Heart left ventricle (tissue), 16 donors: Measurements from ENCODE around the gene NFIB. TPM values are rescaled to one million over a fixed set of nuclear protein-coding genes. Genes with fewer than 3 reads are reported as not detected.

Experiments used
- ATAC-seq, 4 donors: fragments of 200-7000 bp; cut with Tn5 transposase; one replicate each; pipeline ENCODE4 v1.9.1; 2020 to 2022; ENCODE audit warnings: moderate library complexity in 4 of 4, mild to moderate bottlenecking in 3 of 4, moderate number of reproducible peaks in 1 of 4
- DNase-seq, 5 donors: peaks; one replicate each; pipeline ENCODE4 v3.0.0-alpha.2; 2020
- H3K27ac ChIP-seq, 12 donors: fragments of 200-600 bp; sonication (generic) in 4 of 12; one replicate each; pipeline versions ENCODE4 v1.5.0 to v1.8.0; 2016 to 2022; ENCODE audit warnings: mild to moderate bottlenecking in 2 of 12
- H3K27me3 ChIP-seq, 9 donors: fragments of 200-600 bp; sonication (generic) in 2 of 9; one replicate each; pipeline versions ENCODE4 v1.5.1 to v1.8.0; 2016 to 2022; ENCODE audit warnings: mild to moderate bottlenecking in 3 of 9
- H3K36me3 ChIP-seq, 9 donors: fragments of 200-600 bp; sonication (generic) in 2 of 9; one replicate each; pipeline versions ENCODE4 v1.5.0 to v1.8.0; 2018 to 2022; ENCODE audit warnings: mild to moderate bottlenecking in 2 of 9
- H3K4me1 ChIP-seq, 12 donors: fragments of 200-600 bp; sonication (generic) in 4 of 12; one replicate each; pipeline versions ENCODE4 v1.5.0 to v1.8.0; 2016 to 2022; ENCODE audit warnings: mild to moderate bottlenecking in 3 of 12
- H3K4me3 ChIP-seq, 12 donors: fragments of 200-600 bp; sonication (generic) in 4 of 12; one replicate each; pipeline versions ENCODE4 v1.5.0 to v1.8.0; 2017 to 2022; ENCODE audit warnings: mild to moderate bottlenecking in 9 of 12, moderate library complexity in 4 of 12
- H3K9me3 ChIP-seq, 12 donors: fragments of 200-600 bp; sonication (generic) in 4 of 12; one replicate each; pipeline versions ENCODE4 v1.5.0 to v1.8.0; 2016 to 2022; ENCODE audit warnings: mild to moderate bottlenecking in 1 of 12
- POLR2A ChIP-seq, 2 donors: fragments of 450-650 bp; IDR thresholded peaks; one replicate each; pipeline ENCODE4 v1.6.1; 2017; ENCODE audit warnings: antibody characterized with exemption in 2 of 2, mild to moderate bottlenecking in 2 of 2, moderate library complexity in 2 of 2
- WGBS, 4 donors: extraction: QIAGEN DNeasy Blood & Tissue Kit in 2 of 4; methylation state at CpG; one replicate each; pipeline versions ENCODE4 v1.1.5 to v1.1.7; 2013 to 2018; 5-methylcytosine and 5-hydroxymethylcytosine counted together
- intact Hi-C, 10 donors: fragments of 100-400 bp; cut with DNase I; formaldehyde crosslinking; loops; one replicate each; pipeline versions ENCODE4 v1.11.1 to v1.14.2; 2022
- polyA plus RNA-seq, 2 donors: library from polyadenylated mRNA; stranded (reverse); fragments of 200-250 nt; gene quantifications; one replicate each; pipeline ENCODE4 v1.2.3, GENCODE V29; 2013
- total RNA-seq, 9 donors: library from RNA; depleted of rRNA in 2 of 9; stranded (reverse); fragments of >200 nt in 2 of 9; fragmentation: NEBNext Ultra II Directional in 3 of 9; extraction: Animal tissue kit (Norgen Biotek cat#: 25700) in 3 of 9; gene quantifications; one replicate each; pipeline versions ENCODE4 v1.1.0 to v1.2.4, GENCODE V29; 2016 to 2023
- TF ChIP-seq, protein P1 (sequence below), 12 donors: fragments of 200-600 bp; sonication (generic) in 4 of 12; IDR thresholded peaks; one replicate each; pipeline versions ENCODE4 v1.5.0 to v1.8.0; 2018 to 2022; ENCODE audit warnings: antibody characterized with exemption in 12 of 12, mild to moderate bottlenecking in 5 of 12
- donor health status: ischemic (EF 13 %, LVEDD 7.1; RV severe dilation, severe dysfunction).
- donor health status: healthy with polysubstance abuse.
- donor health status: DM: no; HTN: yes; CAD: no.
- donor health status: DM: no; HTN: no; CAD: no.
- donor health status: ischemic (EF 25% LVEDD 6.9; RV normal size, moderate dysfunction).
- donor health status: ischemic (EF 25% LVEDD 5.7; RV mildly dilated, moderate dysfunction).
- donor health status: healthy.
- donor health status: DM: yes; HTN: yes; CAD: no.
- donor health status: ischemic (EF 35%, LVEDD 5.7; RV mildly dilated, moderate dysfunction).
- donor health status: nonischemic (EF 11% LVEDD 7.7; RV severe dilation, severe dysfunction).
- donor health status: DM: yes; HTN: yes; CAD: no.
- donor health status: PGD.
- donor health status: ischemic (EF 29% LVEDD 5.4; RV normal size, mild dysfunction).
- donor health status: nonischemic (EF 23%, LVEDD 6.1; RV moderate dilation, normal function).

Gene NFIB
- total and polyA plus RNA-seq, 11 donors: 24.5 to 148 (median 98.2) TPM

DNA sequence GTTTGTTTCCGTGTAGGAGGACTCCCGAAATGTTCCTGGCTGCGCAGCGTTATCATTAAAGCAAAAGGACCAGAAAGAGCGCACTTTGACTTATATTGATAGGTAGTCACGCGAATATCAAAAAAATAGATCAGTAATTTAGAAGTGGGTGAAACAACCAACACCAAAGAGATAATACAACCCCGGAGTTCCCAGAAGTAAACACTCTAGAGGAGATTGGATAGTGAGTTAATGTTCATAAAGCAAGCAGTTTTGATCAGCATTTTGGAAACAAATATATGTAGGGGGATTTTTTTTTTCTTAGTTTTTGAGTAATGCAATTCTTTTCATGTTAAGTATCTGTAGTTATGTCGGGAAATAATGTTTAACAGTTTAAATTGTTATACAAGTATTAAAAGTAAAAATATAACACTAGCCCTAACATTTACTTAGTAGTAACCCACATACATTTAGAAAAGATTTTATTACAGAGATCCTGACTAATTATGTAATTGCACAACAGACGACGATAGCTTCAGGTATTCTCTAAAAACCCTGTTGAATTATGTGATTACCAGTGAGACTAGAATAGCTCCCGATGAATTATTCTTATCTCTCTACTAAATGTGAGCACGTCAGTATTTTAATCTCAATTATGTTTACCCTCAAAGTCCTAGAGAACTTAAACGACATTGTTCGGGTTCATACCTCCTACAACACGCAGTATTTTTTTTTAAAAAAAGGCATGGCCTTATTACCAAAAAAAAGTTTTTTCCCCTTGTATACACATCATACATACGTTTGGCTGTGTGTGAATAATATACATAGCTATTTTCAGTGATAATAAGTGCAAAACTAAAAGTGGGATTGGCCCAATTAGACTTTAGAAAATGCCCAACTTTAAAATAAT, 9.4 kb upstream of the NFIB start:
- intact Hi-C loops: loop anchor here in 8 of 10 donors (2.0 to 5.0 kb wide), 6 partner anchors 25 to 896 kb away; no protein-coding TSS in a partner anchor
- H3K27me3 ChIP-seq: peaks cover 0 to 6% (median 0%) of the 10 kb centered on the region in 9 donors
- WGBS, 4 donors: 11 to 14% (median 14%) methylated on average over 17 of the region's 17 CpGs

GRCh38 chr9:14322211-14323082, 8.5 kb upstream of the NFIB start:
- Histone ChIP-seq H3K9me3 (no peaks in the 10 kb centered on the region), H3K27me3 (peaks cover 0 to 6% (median 0%) of the 10 kb centered on the region in 9 donors), H3K27ac (peak overlapping the region; percentile 93 to 100 (median 98)), H3K36me3 (no peaks in the 10 kb centered on the region), H3K4me1 (peaks cover 8 to 82% (median 44%) of the 10 kb centered on the region in 12 donors), H3K4me3 (peak overlapping the region; percentile 65 to 84 (median 78))
- ATAC-seq (peak; percentile 86 to 96 (median 92)), DNase-seq (peak; percentile 94 to 96 (median 95))
- intact Hi-C loops: loop anchor here in 8 of 10 donors (1.0 to 5.0 kb wide), 7 partner anchors 26 to 895 kb away; no protein-coding TSS in a partner anchor
- WGBS, 4 donors: 0% methylated on average over 44 to 98 of the region's 98 CpGs
- TF ChIP-seq POLR2A (IDR thresholded peaks at IDR 0.05): peak in 1 of 2 donors; percentile 55
- TF ChIP-seq, protein P1, sequence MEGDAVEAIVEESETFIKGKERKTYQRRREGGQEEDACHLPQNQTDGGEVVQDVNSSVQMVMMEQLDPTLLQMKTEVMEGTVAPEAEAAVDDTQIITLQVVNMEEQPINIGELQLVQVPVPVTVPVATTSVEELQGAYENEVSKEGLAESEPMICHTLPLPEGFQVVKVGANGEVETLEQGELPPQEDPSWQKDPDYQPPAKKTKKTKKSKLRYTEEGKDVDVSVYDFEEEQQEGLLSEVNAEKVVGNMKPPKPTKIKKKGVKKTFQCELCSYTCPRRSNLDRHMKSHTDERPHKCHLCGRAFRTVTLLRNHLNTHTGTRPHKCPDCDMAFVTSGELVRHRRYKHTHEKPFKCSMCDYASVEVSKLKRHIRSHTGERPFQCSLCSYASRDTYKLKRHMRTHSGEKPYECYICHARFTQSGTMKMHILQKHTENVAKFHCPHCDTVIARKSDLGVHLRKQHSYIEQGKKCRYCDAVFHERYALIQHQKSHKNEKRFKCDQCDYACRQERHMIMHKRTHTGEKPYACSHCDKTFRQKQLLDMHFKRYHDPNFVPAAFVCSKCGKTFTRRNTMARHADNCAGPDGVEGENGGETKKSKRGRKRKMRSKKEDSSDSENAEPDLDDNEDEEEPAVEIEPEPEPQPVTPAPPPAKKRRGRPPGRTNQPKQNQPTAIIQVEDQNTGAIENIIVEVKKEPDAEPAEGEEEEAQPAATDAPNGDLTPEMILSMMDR (IDR thresholded peaks at IDR 0.05): peak; percentile 17 to 75 (median 60)

More for the DNA sequence above, 9.4 kb upstream of the NFIB start:
- H3K27ac ChIP-seq: peak overlapping the region; percentile 93 to 100 (median 98)
- TF ChIP-seq POLR2A (IDR thresholded peaks at IDR 0.05): no peak
- TF ChIP-seq, protein P1 (IDR thresholded peaks at IDR 0.05): no peak
- H3K4me1 ChIP-seq: peaks cover 6 to 74% (median 36%) of the 10 kb centered on the region in 12 donors
- no peaks in the 10 kb centered on the region for H3K36me3 ChIP-seq
- peak overlapping the region; percentile 65 to 84 (median 78) for H3K4me3 ChIP-seq
- DNase-seq: no peak
- peak in 1 of 4 donors; percentile 29 for ATAC-seq
- H3K9me3 ChIP-seq: no peaks in the 10 kb centered on the region

DNA sequence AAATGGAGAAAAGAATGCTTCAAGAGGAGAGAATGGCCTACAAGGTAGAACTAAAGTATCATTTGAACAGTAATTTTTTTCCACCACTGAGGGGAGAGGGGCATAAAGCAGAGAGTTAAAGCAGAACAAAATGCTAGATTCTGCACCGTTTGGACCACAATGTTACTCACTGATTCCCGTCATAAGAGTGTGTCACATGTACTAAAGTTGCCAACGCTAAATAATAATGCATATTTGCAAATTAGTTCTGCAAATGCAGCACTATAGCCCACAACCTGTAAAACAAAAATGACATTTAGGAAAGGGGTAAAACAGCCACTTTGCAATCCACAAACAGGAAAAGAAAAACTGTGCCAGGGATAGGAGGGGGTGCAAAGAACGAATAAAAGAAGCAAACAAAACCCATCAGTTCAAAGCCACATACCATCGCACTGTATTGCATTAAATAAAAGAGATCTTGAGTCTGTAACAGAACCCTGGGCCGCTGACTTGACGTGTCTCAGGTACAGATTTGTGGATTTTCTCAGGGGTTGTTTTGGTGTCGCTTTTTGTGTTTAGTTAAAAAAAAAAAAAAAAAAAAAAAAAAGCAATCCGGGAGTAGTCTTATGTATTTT, 7.7 kb upstream of the NFIB start:
- no peak for ATAC-seq
- no peak for DNase-seq
- intact Hi-C loops: loop anchor here in 8 of 10 donors (1.0 to 5.0 kb wide), 7 partner anchors 27 to 894 kb away; no protein-coding TSS in a partner anchor
- TF ChIP-seq, protein P1 (IDR thresholded peaks at IDR 0.05): no peak
- no peak for TF ChIP-seq POLR2A (IDR thresholded peaks at IDR 0.05)
- H3K4me3 ChIP-seq: peak overlapping the region; percentile 65 to 84 (median 78)
- H3K27me3 ChIP-seq: peaks cover 0 to 8% (median 0%) of the 10 kb centered on the region in 9 donors
- H3K36me3 ChIP-seq: no peaks in the 10 kb centered on the region
- peak overlapping the region; percentile 93 to 100 (median 98) for H3K27ac ChIP-seq
- peaks cover 8 to 84% (median 50%) of the 10 kb centered on the region in 12 donors for H3K4me1 ChIP-seq
- no peaks in the 10 kb centered on the region for H3K9me3 ChIP-seq
- 1 to 5% (median 3%) methylated on average over 9 of the region's 9 CpGs for WGBS, 4 donors
